Keratinocyte (primary cell): ENCODE measurements around the gene B4GALT3. TPM values are rescaled to one million over a fixed set of nuclear protein-coding genes. Genes with fewer than 3 reads are reported as not detected.

ENCODE experiments used
- DNase-seq: peaks from one replicate; pipeline ENCODE4 v3.0.0-alpha.2; 2011; ENCODE audit warnings: low read depth, missing footprints, low spot score
- FAIRE-seq: peaks from 2 replicates; lab custom pipeline; 2011; peaks lifted over from hg19 to GRCh38; lab: Jason Lieb, UNC
- H2AFZ ChIP-seq: 2 replicates; pipeline ENCODE4 v1.6.0; 2012; ENCODE audit warnings: low read length, control low read depth, inconsistent platforms; ENCODE audit not compliant: control insufficient read depth
- H3K27ac ChIP-seq: 2 replicates; pipeline ENCODE4 v1.5.1; 2011; ENCODE audit warnings: low read length; ENCODE audit not compliant: control insufficient read depth, insufficient read depth
- H3K27me3 ChIP-seq: 3 replicates; pipeline ENCODE4 v1.6.0; 2011; ENCODE audit warnings: low read length; ENCODE audit not compliant: control insufficient read depth, insufficient read depth; ENCODE audit errors: extremely low read depth
- H3K36me3 ChIP-seq, 2 experiments: 2 replicates in 1 of 2; 3 replicates in 1 of 2; pipeline ENCODE4 v1.5.1; 2011; ENCODE audit warnings: low read length in 2 of 2, mild to moderate bottlenecking in 1 of 2; ENCODE audit not compliant: control insufficient read depth in 2 of 2, insufficient read depth in 2 of 2; ENCODE audit errors: extremely low read depth in 1 of 2
- H3K4me1 ChIP-seq: 3 replicates; pipeline ENCODE4 v1.5.1; 2011; ENCODE audit warnings: low read length; ENCODE audit not compliant: control insufficient read depth, insufficient read depth; ENCODE audit errors: extremely low read depth
- H3K4me2 ChIP-seq: 3 replicates; pipeline ENCODE4 v1.6.0; 2011; ENCODE audit warnings: low read depth, low read length; ENCODE audit not compliant: control insufficient read depth, insufficient read depth; ENCODE audit errors: extremely low read depth
- H3K4me3 ChIP-seq, 3 experiments: fragments of 200-600 bp in 1 of 3; sonication (generic) in 1 of 3; 2 replicates in 2 of 3; 3 replicates in 1 of 3; pipeline ENCODE4 v1.5.1; 2011 to 2016; ENCODE audit warnings: low read length in 3 of 3, mild to moderate bottlenecking in 3 of 3, control low read depth in 2 of 3, inconsistent platforms in 1 of 3, low read depth in 1 of 3, mixed read lengths in 1 of 3, mixed run types in 1 of 3, moderate library complexity in 1 of 3; ENCODE audit not compliant: control insufficient read depth in 2 of 3, insufficient read depth in 2 of 3; ENCODE audit errors: extremely low read depth in 1 of 3
- H3K79me2 ChIP-seq: 2 replicates; pipeline ENCODE4 v1.6.0; 2012; ENCODE audit warnings: low read length; ENCODE audit not compliant: control insufficient read depth, insufficient read depth
- H3K9ac ChIP-seq: 3 replicates; pipeline ENCODE4 v1.6.0; 2011; ENCODE audit warnings: low read length; ENCODE audit not compliant: control insufficient read depth, insufficient read depth; ENCODE audit errors: extremely low read depth
- H3K9me1 ChIP-seq: 3 replicates; pipeline ENCODE4 v1.6.0; 2011; ENCODE audit warnings: low read length; ENCODE audit not compliant: control insufficient read depth, insufficient read depth; ENCODE audit errors: extremely low read depth
- H3K9me3 ChIP-seq: 2 replicates; pipeline ENCODE4 v1.5.1; 2012; ENCODE audit warnings: low read depth, low read length; ENCODE audit not compliant: control insufficient read depth
- H4K20me1 ChIP-seq: 3 replicates; pipeline ENCODE4 v1.6.0; 2011; ENCODE audit warnings: low read length; ENCODE audit not compliant: control insufficient read depth, insufficient read depth; ENCODE audit errors: extremely low read depth
- CTCF ChIP-seq, 3 experiments: IDR thresholded peaks in 1 of 3; conservative IDR thresholded peaks in 1 of 3; optimal IDR thresholded peaks in 1 of 3; 2 replicates in 2 of 3; 3 replicates in 1 of 3; pipeline versions ENCODE3 to v1.5.1; 2011; ENCODE audit warnings: low read length in 3 of 3, mild to moderate bottlenecking in 3 of 3, moderate library complexity in 2 of 3, control low read depth in 1 of 3, inconsistent platforms in 1 of 3; ENCODE audit not compliant: insufficient read depth in 2 of 3; ENCODE audit errors: extremely low read depth in 1 of 3
- EZH2 ChIP-seq: IDR thresholded peaks from one replicate; pipeline ENCODE4 v1.6.1; 2012; ENCODE audit warnings: inconsistent platforms, mild to moderate bottlenecking, low read length, moderate library complexity
- dilution Hi-C: fragments of 300-500 bp; cut with MboI; formaldehyde crosslinking; loops from one replicate; pipeline ENCODE4 v1.7.0; 2020; ENCODE audit warnings: low sequenced_read_pairs; ENCODE audit not compliant: extremely low pct_ligation_motif_present
- polyA plus RNA-seq, 5 experiments: library from polyadenylated mRNA; depleted of rRNA in 3 of 5; stranded (reverse) in 3 of 5; stranded (forward) in 1 of 5; unstranded in 1 of 5; fragments of >200 nt; gene quantifications; 1 replicate in 1 of 5; 2 replicates in 3 of 5; 3 replicates in 1 of 5; pipeline versions ENCODE4 v1.2.1 to v1.2.3, GENCODE V29; 2011 to 2012; ENCODE audit warnings: missing spikeins in 2 of 5, low read depth in 1 of 5, low replicate concordance in 1 of 5

B4GALT3 gene
- polyA plus RNA-seq, 1 donor (not counting 4 experiments of a cell fraction or from before 2014, with no cell fraction given) = 19.1 TPM

- Histone ChIP-seq H3K4me2 (no peak overlapping the region), H4K20me1 (no peaks in the 10 kb centered on the region), H3K9ac (no peak overlapping the region), H3K9me1 (no peaks in the 10 kb centered on the region), H3K9me3 (no peaks in the 10 kb centered on the region), H3K36me3 (no peaks in the 10 kb centered on the region), H3K79me2 (no peaks in the 10 kb centered on the region), H2AFZ (no peak overlapping the region), H3K4me1 (no peaks in the 10 kb centered on the region), H3K27me3 (no peaks in the 10 kb centered on the region), H3K27ac (no peak overlapping the region), H3K4me3 (no peak overlapping the region)
- TF ChIP-seq CTCF (optimal IDR thresholded peaks at IDR 0.05 in 1 of 3, IDR thresholded peaks at IDR 0.05 in 1 of 3, conservative IDR thresholded peaks at IDR 0.05 in 1 of 3; ENCODE audit: extremely low read depth in 1 of 3, insufficient read depth in 2 of 3, low read length in 3 of 3) (no peak), EZH2 (no peak)
- DNase-seq (no peak), FAIRE-seq (no peak)
- dilution Hi-C loops = no loop called here
Observed at GRCh38 chr1:161191971-161192370, 14.7 kb upstream of the B4GALT3 start.

GRCh38 chr1:161190962-161191521 lies 13.7 kb upstream of the B4GALT3 start:
- TF ChIP-seq EZH2 (no peak), CTCF (optimal IDR thresholded peaks at IDR 0.05 in 1 of 3, IDR thresholded peaks at IDR 0.05 in 1 of 3, conservative IDR thresholded peaks at IDR 0.05 in 1 of 3; ENCODE audit: extremely low read depth in 1 of 3, insufficient read depth in 2 of 3, low read length in 3 of 3) (no peak)
- Histone ChIP-seq H3K9me1 (no peaks in the 10 kb centered on the region), H3K4me3 (no peak overlapping the region), H3K79me2 (no peaks in the 10 kb centered on the region), H3K27ac (no peak overlapping the region), H4K20me1 (no peaks in the 10 kb centered on the region), H3K9ac (no peak overlapping the region), H3K36me3 (no peaks in the 10 kb centered on the region), H3K4me2 (no peak overlapping the region), H2AFZ (no peak overlapping the region), H3K9me3 (no peaks in the 10 kb centered on the region), H3K27me3 (no peaks in the 10 kb centered on the region), H3K4me1 (no peaks in the 10 kb centered on the region)
- FAIRE-seq (no peak), DNase-seq (no peak)
- dilution Hi-C loops = no loop called here
